Upper lobe of left lung (tissue), 6 donors: ENCODE measurements around the gene BLMH. TPM values are rescaled to one million over a fixed set of nuclear protein-coding genes. Genes with fewer than 3 reads are reported as not detected.

Experiments used
- ATAC-seq, 2 donors: fragments of 200-7000 bp; cut with Tn5 transposase; one replicate each; pipeline ENCODE4 v1.9.1; 2022; ENCODE audit warnings: mild to moderate bottlenecking in 2 of 2, moderate library complexity in 2 of 2; ENCODE audit not compliant: low FRiP score in 2 of 2
- DNase-seq, 2 donors: peaks; one replicate each; pipeline ENCODE4 v3.0.0-alpha.2; 2019 to 2020
- H3K27ac ChIP-seq, 4 donors: fragments of 200-600 bp; sonication (generic); one replicate each; pipeline ENCODE4 v1.5.1; 2016 to 2019
- H3K27me3 ChIP-seq, 4 donors: fragments of 200-600 bp; sonication (generic); one replicate each; pipeline ENCODE4 v1.5.1; 2017 to 2019
- H3K36me3 ChIP-seq, 4 donors: fragments of 200-600 bp; sonication (generic); one replicate each; pipeline ENCODE4 v1.5.1; 2016 to 2019
- H3K4me1 ChIP-seq, 4 donors: fragments of 200-600 bp; sonication (generic); one replicate each; pipeline ENCODE4 v1.5.1; 2018 to 2019
- H3K4me3 ChIP-seq, 4 donors: fragments of 200-600 bp; sonication (generic); one replicate each; pipeline ENCODE4 v1.5.1; 2017 to 2019; ENCODE audit warnings: mild to moderate bottlenecking in 2 of 4, moderate library complexity in 1 of 4
- H3K9me3 ChIP-seq, 4 donors: fragments of 200-600 bp; sonication (generic); one replicate each; pipeline ENCODE4 v1.5.1; 2018 to 2019
- CTCF ChIP-seq, 6 experiments: fragments of 450-650 bp in 4 of 6; fragments of 200-600 bp in 2 of 6; sonication (generic) in 2 of 6; IDR thresholded peaks; one replicate each; pipeline ENCODE4 v1.5.1; 2016 to 2019; ENCODE audit warnings: antibody characterized with exemption in 6 of 6
- EP300 ChIP-seq, 4 donors: sonication (generic); formaldehyde crosslinking; IDR thresholded peaks; one replicate each; pipeline ENCODE4 v1.5.1; 2017; ENCODE audit warnings: antibody characterized with exemption in 4 of 4, control low read depth in 2 of 4
- POLR2A ChIP-seq, 4 donors: fragments of 450-650 bp; IDR thresholded peaks; one replicate each; pipeline ENCODE4 v1.5.1; 2016 to 2017; ENCODE audit warnings: antibody characterized with exemption in 4 of 4, mild to moderate bottlenecking in 2 of 4
- POLR2AphosphoS5 ChIP-seq, 2 donors: sonication (generic); formaldehyde crosslinking; IDR thresholded peaks; one replicate each; pipeline ENCODE4 v1.5.1; 2017; ENCODE audit warnings: antibody characterized with exemption in 2 of 2
- WGBS, 2 donors: methylation state at CpG; one replicate each; pipeline ENCODE4 v1.1.5; 2017 to 2018; 5-methylcytosine and 5-hydroxymethylcytosine counted together
- total RNA-seq, 6 donors: library from RNA; depleted of rRNA in 4 of 6; stranded (reverse); fragments of >200 nt in 4 of 6; gene quantifications; one replicate each; pipeline versions ENCODE4 v1.1.0 to v1.2.1, GENCODE V29; 2016 to 2021
- donor health status: DM: no; HTN: no; CAD: no; lungs with moderate emphysema.
- donor health status: DM: no; HTN: yes; CAD: no; lungs with severe emphysema.

The BLMH gene
- total RNA-seq, 6 donors from 2014 or later = 16.4 to 33.6 (median 22.4) TPM

GRCh38 chr17:30318155-30318554 is 26.4 kb upstream of the BLMH start:
- no peak for ATAC-seq
- WGBS, 2 donors = 33 to 50% methylated on average over 3 of the region's 3 CpGs
- TF ChIP-seq EP300 (IDR thresholded peaks at IDR 0.05) (no peak), POLR2AphosphoS5 (IDR thresholded peaks at IDR 0.05) (no peak), POLR2A (IDR thresholded peaks at IDR 0.05) (no peak), CTCF (IDR thresholded peaks at IDR 0.05) (no peak)

GRCh38 chr17:30316736-30317135 is 25.0 kb upstream of the BLMH start:
- H3K4me1 ChIP-seq = no peaks in the 10 kb centered on the region
- DNase-seq (no peak), ATAC-seq (no peak)
- WGBS, 2 donors = 72 to 83% methylated on average over 1 of the region's 1 CpG
- H3K4me3 ChIP-seq = no peak overlapping the region
- H3K27ac ChIP-seq = no peak overlapping the region
- no peaks in the 10 kb centered on the region for H3K27me3 ChIP-seq
- H3K9me3 ChIP-seq = no peaks in the 10 kb centered on the region
- no peaks in the 10 kb centered on the region for H3K36me3 ChIP-seq
- TF ChIP-seq CTCF (IDR thresholded peaks at IDR 0.05) (no peak), POLR2A (IDR thresholded peaks at IDR 0.05) (no peak), EP300 (IDR thresholded peaks at IDR 0.05) (no peak), POLR2AphosphoS5 (IDR thresholded peaks at IDR 0.05) (no peak)

More at GRCh38 chr17:30318155-30318554, 26.4 kb upstream of the BLMH start:
- Histone ChIP-seq H3K9me3 (no peaks in the 10 kb centered on the region), H3K4me3 (no peak overlapping the region), H3K36me3 (no peaks in the 10 kb centered on the region), H3K4me1 (peaks cover 0 to 1% (median 0%) of the 10 kb centered on the region in 4 donors), H3K27me3 (no peaks in the 10 kb centered on the region), H3K27ac (no peak overlapping the region)
- no peak for DNase-seq

- WGBS, 2 donors = 89 to 93% methylated on average over 2 of the region's 2 CpGs
- DNase-seq (no peak), ATAC-seq (no peak)
- H3K27me3 ChIP-seq = no peaks in the 10 kb centered on the region
- TF ChIP-seq CTCF (IDR thresholded peaks at IDR 0.05) (no peak), EP300 (IDR thresholded peaks at IDR 0.05) (no peak), POLR2AphosphoS5 (IDR thresholded peaks at IDR 0.05) (no peak), POLR2A (IDR thresholded peaks at IDR 0.05) (no peak)
- H3K4me1 ChIP-seq = no peaks in the 10 kb centered on the region
- no peak overlapping the region for H3K4me3 ChIP-seq
- H3K9me3 ChIP-seq = no peaks in the 10 kb centered on the region
- no peaks in the 10 kb centered on the region for H3K36me3 ChIP-seq
- no peak overlapping the region for H3K27ac ChIP-seq
Measured at GRCh38 chr17:30315106-30315505, 23.4 kb upstream of the BLMH start.

GRCh38 chr17:30314474-30314873 is 22.7 kb upstream of the BLMH start:
- no peak for TF ChIP-seq POLR2A (IDR thresholded peaks at IDR 0.05)
- TF ChIP-seq CTCF (IDR thresholded peaks at IDR 0.05) = no peak
- TF ChIP-seq POLR2AphosphoS5 (IDR thresholded peaks at IDR 0.05) = no peak
- TF ChIP-seq EP300 (IDR thresholded peaks at IDR 0.05) = no peak
- DNase-seq = no peak
- Histone ChIP-seq H3K4me1 (no peaks in the 10 kb centered on the region), H3K36me3 (no peaks in the 10 kb centered on the region), H3K27ac (no peak overlapping the region), H3K4me3 (no peak overlapping the region), H3K9me3 (no peaks in the 10 kb centered on the region), H3K27me3 (no peaks in the 10 kb centered on the region)
- WGBS, 2 donors = 81% methylated on average over 1 of the region's 1 CpG
- no peak for ATAC-seq

GRCh38 chr17:30312226-30312625 is 20.5 kb upstream of the BLMH start:
- Histone ChIP-seq H3K27ac (no peak overlapping the region), H3K9me3 (no peaks in the 10 kb centered on the region), H3K4me1 (peaks cover 0 to 3% (median 0%) of the 10 kb centered on the region in 4 donors), H3K4me3 (no peak overlapping the region), H3K27me3 (no peaks in the 10 kb centered on the region), H3K36me3 (no peaks in the 10 kb centered on the region)
- ATAC-seq = no peak
- DNase-seq = no peak
- TF ChIP-seq POLR2AphosphoS5 (IDR thresholded peaks at IDR 0.05) = no peak
- no peak for TF ChIP-seq POLR2A (IDR thresholded peaks at IDR 0.05)
- TF ChIP-seq EP300 (IDR thresholded peaks at IDR 0.05) = no peak
- no peak for TF ChIP-seq CTCF (IDR thresholded peaks at IDR 0.05)
- 69 to 76% methylated on average over 2 of the region's 2 CpGs for WGBS, 2 donors
